Dendritic cell treated with granulocyte-macrophage colony-stimulating factor and Interleukin-4, amounts not matched to agents 40 ng/mL and 50 ng/mL, for 4 days (primary cell): ENCODE results near the gene C10orf67.

Experiments used
- H3K27ac Mint-ChIP-seq: one replicate; pipeline ENCODE4 v1.8.0; 2022; ENCODE audit warnings: mild to moderate bottlenecking, mixed read lengths
- H3K27me3 Mint-ChIP-seq: one replicate; pipeline ENCODE4 v1.8.0; 2022; ENCODE audit warnings: mild to moderate bottlenecking, mixed read lengths
- H3K36me3 Mint-ChIP-seq: one replicate; pipeline ENCODE4 v1.8.0; 2022; ENCODE audit warnings: low read depth, mixed read lengths
- H3K4me1 Mint-ChIP-seq: one replicate; pipeline ENCODE4 v1.8.0; 2022; ENCODE audit warnings: low read depth, mixed read lengths
- H3K4me3 Mint-ChIP-seq: one replicate; pipeline ENCODE4 v1.8.0; 2022; ENCODE audit warnings: mild to moderate bottlenecking, moderate library complexity, mixed read lengths
- H3K9me3 Mint-ChIP-seq: one replicate; pipeline ENCODE4 v1.8.0; 2022; ENCODE audit warnings: mixed read lengths
- intact Hi-C: fragments of 100-400 bp; cut with micrococcal nuclease; formaldehyde crosslinking; loops from one replicate; pipeline ENCODE4 v1.15.0; 2022

The C10orf67 gene

DNA sequence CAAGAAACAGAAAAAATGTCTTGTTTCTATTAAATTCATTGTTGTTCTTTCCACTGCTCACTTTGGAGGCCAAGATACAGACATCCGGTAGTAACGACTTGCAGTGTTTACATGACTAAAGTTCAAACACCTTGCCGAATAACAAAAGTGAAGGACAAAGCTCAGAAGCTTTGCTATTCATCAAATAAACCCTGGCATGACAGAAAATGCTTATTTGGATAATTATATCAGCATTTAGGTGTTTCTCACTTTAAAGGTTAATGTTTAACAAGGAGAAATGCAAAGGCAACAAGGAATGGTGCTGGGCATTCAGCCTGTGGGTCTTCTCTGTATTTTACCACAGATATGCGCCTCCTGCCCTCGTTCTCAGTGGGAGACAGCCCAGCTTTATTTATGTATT lies 157.9 kb downstream of the C10orf67 start:
- Mint-ChIP-seq H3K9me3 (no peaks in the 10 kb centered on the region), H3K36me3 (no peaks in the 10 kb centered on the region), H3K27ac (no peak overlapping the region), H3K4me1 (no peaks in the 10 kb centered on the region), H3K4me3 (no peak overlapping the region), H3K27me3 (peaks cover 53% of the 10 kb centered on the region)
- intact Hi-C loops: no loop called here

DNA sequence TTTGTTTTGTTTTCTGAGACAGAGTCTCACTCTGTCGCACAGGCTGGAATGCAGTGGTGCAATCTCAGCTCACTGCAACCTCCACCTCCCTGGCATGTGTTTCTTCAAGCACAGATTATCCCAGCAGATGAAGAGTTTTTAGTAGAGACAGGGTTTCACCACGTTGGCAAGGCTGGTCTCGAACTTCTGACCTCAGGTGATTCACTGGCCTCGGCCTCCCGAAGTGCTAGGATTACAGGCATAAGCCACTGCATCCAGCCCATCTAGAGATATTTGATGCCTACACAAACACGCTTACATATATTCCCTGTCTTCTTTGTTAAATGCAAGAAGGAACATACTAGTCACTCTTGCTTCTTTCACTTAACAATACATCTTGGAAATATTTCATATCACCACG lies 158.4 kb downstream of the C10orf67 start:
- Mint-ChIP-seq H3K27me3 (peaks cover 48% of the 10 kb centered on the region), H3K9me3 (no peaks in the 10 kb centered on the region), H3K4me1 (no peaks in the 10 kb centered on the region), H3K4me3 (no peak overlapping the region), H3K27ac (no peak overlapping the region), H3K36me3 (no peaks in the 10 kb centered on the region)
- intact Hi-C loops: no loop called here

- no peak overlapping the region for H3K27ac Mint-ChIP-seq
- intact Hi-C loops: no loop called here
- peaks cover 76% of the 10 kb centered on the region for H3K27me3 Mint-ChIP-seq
- no peaks in the 10 kb centered on the region for H3K36me3 Mint-ChIP-seq
- H3K4me1 Mint-ChIP-seq: no peaks in the 10 kb centered on the region
- no peak overlapping the region for H3K4me3 Mint-ChIP-seq
- H3K9me3 Mint-ChIP-seq: no peaks in the 10 kb centered on the region
Measured at GRCh38 chr10:23174977-23175512, 169.6 kb downstream of the C10orf67 start.

- Mint-ChIP-seq H3K4me1 (no peaks in the 10 kb centered on the region), H3K9me3 (no peaks in the 10 kb centered on the region), H3K27ac (no peak overlapping the region), H3K36me3 (no peaks in the 10 kb centered on the region), H3K4me3 (no peak overlapping the region), H3K27me3 (peaks cover 77% of the 10 kb centered on the region)
- intact Hi-C loops: no loop called here
Measured at GRCh38 chr10:23174074-23174976, 170.3 kb downstream of the C10orf67 start.

DNA sequence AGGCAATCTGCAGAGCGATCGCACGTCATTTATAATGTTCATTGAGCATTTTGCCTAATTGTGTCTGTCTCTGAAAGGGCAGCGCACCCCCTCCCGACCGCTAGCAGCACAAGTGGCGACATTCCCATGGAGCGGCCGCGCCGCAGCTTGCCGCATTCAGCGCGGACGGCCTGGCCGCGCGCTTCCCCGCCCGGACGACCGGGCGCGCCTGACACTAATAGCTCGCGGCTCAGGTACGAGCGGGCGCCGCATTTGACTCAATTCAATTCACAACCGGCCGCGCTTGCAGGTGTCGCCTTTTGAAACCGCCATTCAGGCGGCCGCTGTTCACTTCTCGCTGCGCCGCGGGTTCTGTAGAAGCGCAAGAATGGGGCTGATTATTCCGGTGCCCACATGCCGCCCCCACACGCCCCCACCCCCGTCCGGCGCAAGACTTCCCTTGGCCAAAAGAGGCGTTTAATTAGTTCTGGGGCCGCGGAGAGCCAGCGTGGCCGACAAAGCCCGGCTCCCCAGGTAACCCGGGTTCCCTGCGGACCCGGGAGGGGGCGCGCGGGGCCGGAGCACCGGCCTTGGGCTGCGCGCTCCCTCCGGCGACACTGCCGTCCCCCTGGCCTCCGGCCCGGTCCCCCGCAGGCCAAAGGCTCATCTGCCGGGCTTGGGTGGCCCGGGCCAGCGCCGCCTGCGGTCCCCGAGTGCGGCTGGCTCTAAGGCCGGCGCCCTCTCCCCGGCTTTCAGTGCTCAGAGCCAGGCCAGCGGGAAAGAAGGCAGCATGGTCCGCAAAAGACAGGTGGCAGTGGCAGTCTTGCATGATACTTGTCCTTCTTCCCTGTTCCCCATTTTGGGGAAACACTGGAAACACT lies 171.2 kb downstream of the C10orf67 start:
- H3K36me3 Mint-ChIP-seq: no peaks in the 10 kb centered on the region
- peaks cover 75% of the 10 kb centered on the region for H3K27me3 Mint-ChIP-seq
- H3K4me1 Mint-ChIP-seq: no peaks in the 10 kb centered on the region
- H3K27ac Mint-ChIP-seq: no peak overlapping the region
- no peak overlapping the region for H3K4me3 Mint-ChIP-seq
- intact Hi-C loops: no loop called here
- no peaks in the 10 kb centered on the region for H3K9me3 Mint-ChIP-seq

DNA sequence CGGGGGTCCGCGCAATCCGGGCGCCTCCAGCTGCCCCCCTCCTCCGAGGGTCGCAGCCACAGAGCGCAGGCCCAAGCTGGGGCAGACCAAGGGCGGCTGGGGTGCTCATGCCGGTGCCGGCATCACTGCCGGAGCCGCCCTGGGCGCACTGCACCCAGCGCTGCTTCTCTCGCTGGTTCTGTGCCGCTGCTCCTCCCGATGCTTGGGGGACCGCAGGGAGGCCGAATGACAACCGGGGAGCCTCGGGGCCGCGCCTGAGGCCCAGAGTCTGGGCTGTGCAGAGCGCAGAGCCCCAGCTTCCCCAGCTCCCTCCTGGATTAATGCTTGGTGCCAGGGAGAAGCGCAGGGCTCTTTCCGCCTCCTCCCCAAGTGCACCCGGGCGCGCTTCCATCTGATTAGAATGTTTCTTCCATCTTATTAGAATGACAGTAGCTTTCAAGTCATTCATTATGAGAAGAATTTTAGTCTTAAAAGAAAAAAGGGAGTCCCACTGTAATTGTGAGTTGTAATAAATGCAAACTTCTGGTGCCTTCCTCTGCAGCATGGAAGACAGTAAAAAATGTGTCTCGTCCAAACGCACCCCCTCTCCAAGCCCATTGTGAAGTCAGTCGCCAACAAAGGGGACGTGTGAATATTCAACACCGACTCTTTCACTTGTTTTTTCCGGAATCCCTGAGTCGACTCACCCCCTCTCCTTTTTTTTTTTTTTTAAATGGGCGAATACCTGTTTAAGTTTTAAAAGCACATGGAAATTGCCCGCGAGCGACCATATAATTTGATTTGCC lies 172.0 kb downstream of the C10orf67 start:
- H3K27ac Mint-ChIP-seq: no peak overlapping the region
- H3K9me3 Mint-ChIP-seq: no peaks in the 10 kb centered on the region
- no peak overlapping the region for H3K4me3 Mint-ChIP-seq
- intact Hi-C loops: no loop called here
- no peaks in the 10 kb centered on the region for H3K36me3 Mint-ChIP-seq
- no peaks in the 10 kb centered on the region for H3K4me1 Mint-ChIP-seq
- peaks cover 73% of the 10 kb centered on the region for H3K27me3 Mint-ChIP-seq

DNA sequence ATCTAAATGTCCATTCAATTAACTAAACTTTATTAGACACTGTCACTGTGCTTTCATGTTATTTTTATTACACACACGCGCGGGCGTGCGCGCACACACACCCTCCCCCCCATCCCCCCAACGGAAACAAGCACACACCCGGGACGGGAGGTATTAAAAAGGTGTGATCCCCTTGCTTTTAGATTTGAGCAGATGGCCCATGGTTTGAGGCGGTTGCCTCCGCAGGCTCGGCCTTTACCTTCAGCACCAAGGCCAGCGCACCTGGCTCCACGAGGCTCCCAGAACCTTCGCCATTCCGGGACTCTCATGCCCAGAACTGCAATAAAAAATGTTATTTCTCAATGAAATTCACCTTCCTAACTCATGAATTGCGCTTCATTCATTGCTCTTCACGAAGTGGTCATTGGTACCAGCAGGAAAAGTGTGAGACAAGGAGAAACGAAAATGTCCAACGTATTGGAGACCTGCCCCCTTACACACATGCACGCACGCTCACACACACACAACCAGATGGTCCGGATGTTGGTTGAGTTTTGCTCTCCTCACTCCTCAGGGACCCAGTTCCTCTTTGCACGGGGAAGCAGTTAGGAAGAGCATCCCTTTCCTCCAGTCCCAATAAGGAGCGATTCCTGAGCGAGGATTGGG lies 173.2 kb downstream of the C10orf67 start:
- no peak overlapping the region for H3K27ac Mint-ChIP-seq
- H3K4me3 Mint-ChIP-seq: no peak overlapping the region
- intact Hi-C loops: no loop called here
- peaks cover 71% of the 10 kb centered on the region for H3K27me3 Mint-ChIP-seq
- no peaks in the 10 kb centered on the region for H3K36me3 Mint-ChIP-seq
- no peaks in the 10 kb centered on the region for H3K9me3 Mint-ChIP-seq
- no peaks in the 10 kb centered on the region for H3K4me1 Mint-ChIP-seq

DNA sequence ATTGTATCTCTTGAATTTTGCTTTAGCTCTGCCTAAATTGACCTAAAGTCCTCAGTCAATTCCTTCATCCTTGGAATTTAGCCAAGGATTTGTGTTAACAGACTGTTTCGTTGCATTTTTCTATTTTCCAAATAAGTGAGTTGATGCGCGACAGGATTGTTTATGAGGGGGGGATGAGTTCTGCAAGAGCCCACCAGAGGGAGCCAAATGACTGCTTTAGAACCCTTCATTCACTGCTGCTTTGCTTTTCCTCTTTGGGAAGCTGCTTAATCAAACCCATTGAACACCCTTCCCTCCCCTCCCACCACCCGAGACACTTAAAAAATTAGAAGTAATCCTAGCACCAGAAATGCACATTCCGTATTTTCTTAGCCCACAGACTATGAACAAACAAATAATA lies 186.2 kb downstream of the C10orf67 start:
- intact Hi-C loops: loop anchor here (2.0 to 5.0 kb wide), 4 partner anchors 544 to 1359 kb away; no protein-coding TSS in a partner anchor
- Mint-ChIP-seq H3K27ac (no peak overlapping the region), H3K4me1 (no peaks in the 10 kb centered on the region), H3K9me3 (no peaks in the 10 kb centered on the region), H3K27me3 (peaks cover 19% of the 10 kb centered on the region), H3K36me3 (no peaks in the 10 kb centered on the region), H3K4me3 (no peak overlapping the region)

DNA sequence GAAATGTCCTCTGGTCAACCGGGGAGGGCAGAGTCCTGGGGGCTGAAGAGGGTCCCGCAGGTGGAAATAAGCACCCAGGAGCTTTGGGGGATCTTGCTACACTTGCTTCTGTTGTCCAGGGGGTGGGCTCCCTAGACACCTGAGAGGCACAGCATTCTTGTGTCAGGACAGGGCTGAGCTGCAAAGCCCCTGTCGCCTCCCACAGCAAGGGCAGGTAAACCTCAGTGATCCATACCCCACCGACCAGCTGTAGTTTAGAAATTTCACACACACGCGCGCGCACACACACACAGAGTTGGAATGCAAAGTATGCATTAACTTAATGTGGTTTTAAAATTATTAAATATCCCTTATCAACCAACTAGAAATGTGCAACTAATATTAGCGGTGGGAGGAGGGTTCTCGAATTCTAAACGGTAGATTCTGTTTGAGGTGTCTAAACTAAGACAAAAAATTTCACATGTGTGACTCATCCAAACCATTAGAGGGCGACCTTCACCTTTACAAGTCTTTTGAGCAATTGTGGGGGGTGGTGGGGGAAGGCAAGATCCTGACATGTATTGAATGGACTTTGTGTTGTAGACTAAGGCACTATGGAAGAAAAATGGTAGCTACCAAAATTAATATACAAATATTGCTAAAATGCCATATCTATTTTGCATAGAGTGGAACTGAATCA lies 186.8 kb downstream of the C10orf67 start:
- H3K9me3 Mint-ChIP-seq: no peaks in the 10 kb centered on the region
- intact Hi-C loops: loop anchor here (2.0 to 5.0 kb wide), 4 partner anchors 545 to 1359 kb away; no protein-coding TSS in a partner anchor
- H3K27ac Mint-ChIP-seq: no peak overlapping the region
- H3K4me1 Mint-ChIP-seq: no peaks in the 10 kb centered on the region
- H3K27me3 Mint-ChIP-seq: peaks cover 16% of the 10 kb centered on the region
- no peaks in the 10 kb centered on the region for H3K36me3 Mint-ChIP-seq
- H3K4me3 Mint-ChIP-seq: no peak overlapping the region

DNA sequence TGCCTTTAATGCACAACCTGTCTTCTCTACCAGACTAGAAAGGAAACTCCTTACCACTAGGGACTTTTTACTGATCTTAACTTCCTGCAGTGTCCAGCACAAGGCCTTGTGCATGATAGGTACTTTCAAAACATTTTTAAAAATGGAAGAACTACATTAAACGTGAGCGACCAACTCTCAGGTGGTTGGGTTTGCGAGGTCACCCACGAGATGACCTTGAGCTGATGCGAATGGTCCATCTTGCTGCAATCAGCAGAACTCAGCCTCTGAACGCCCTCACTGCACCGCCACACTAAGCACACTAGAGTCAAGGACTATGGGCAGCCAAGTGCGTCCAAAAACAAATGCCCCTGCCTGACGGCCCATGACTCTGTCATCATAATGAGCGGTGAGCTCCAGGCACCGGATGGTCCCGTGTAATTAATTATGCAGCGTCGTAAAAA lies 187.3 kb downstream of the C10orf67 start:
- Mint-ChIP-seq H3K4me1 (no peaks in the 10 kb centered on the region), H3K27ac (no peak overlapping the region), H3K9me3 (no peaks in the 10 kb centered on the region), H3K4me3 (no peak overlapping the region), H3K36me3 (no peaks in the 10 kb centered on the region), H3K27me3 (peaks cover 15% of the 10 kb centered on the region)
- intact Hi-C loops: loop anchor here (5.0 kb wide), 2 partner anchors 1205 to 1360 kb away; no protein-coding TSS in a partner anchor

DNA sequence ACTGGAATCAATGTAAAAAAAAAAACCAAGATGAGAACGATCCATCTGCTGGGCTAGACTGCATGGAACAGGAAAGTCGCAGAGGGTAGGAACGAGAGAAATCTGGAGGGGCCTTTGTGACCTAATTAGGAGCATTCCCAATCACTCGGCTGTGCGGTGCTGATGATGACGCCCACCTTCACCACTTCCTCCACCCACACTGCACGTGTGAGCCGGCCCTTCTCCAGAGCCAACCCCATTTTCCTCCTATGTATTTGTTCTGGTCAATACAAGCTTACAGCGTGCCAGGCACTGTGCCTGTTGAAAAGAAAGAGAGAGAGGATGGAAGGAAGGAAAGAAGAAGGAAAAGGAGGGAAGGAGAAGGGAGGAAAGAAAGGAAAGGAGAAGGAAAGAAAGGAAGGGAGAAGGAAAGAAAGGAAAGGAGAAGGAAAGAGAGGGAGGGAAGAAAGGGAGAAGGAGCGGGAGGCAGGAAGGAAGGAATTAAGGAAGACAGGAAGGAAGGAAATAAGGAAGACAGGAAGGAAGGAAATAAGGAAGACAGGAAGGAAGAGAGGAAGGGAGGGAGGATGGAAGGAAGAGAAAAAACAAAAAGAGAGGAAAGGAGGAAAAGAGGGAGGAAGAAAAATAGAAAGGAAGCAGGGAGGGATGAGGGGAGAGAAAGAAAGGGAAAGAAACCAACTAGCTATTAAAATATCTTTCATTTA lies 188.0 kb downstream of the C10orf67 start:
- Mint-ChIP-seq H3K36me3 (no peaks in the 10 kb centered on the region), H3K27me3 (peaks cover 12% of the 10 kb centered on the region), H3K4me3 (no peak overlapping the region), H3K9me3 (no peaks in the 10 kb centered on the region), H3K4me1 (no peaks in the 10 kb centered on the region), H3K27ac (no peak overlapping the region)
- intact Hi-C loops: loop anchor here (5.0 kb wide), 2 partner anchors 1206 to 1361 kb away; no protein-coding TSS in a partner anchor

- no peaks in the 10 kb centered on the region for H3K36me3 Mint-ChIP-seq
- intact Hi-C loops: loop anchor here (5.0 kb wide), 2 partner anchors 1207 to 1362 kb away; no protein-coding TSS in a partner anchor
- no peak overlapping the region for H3K4me3 Mint-ChIP-seq
Measured at GRCh38 chr10:23155169-23155568, 189.4 kb downstream of the C10orf67 start.

More at GRCh38 chr10:23155169-23155568, 189.4 kb downstream of the C10orf67 start:
- peaks cover 9% of the 10 kb centered on the region for H3K27me3 Mint-ChIP-seq
- no peak overlapping the region for H3K27ac Mint-ChIP-seq
- no peaks in the 10 kb centered on the region for H3K4me1 Mint-ChIP-seq
- H3K9me3 Mint-ChIP-seq: no peaks in the 10 kb centered on the region
